Mammary epithelial cell (primary cell): ENCODE data around the gene PPFIA2.

Source experiments
- CTCF ChIP-seq, 2 donors: IDR thresholded peaks in 1 of 2; conservative IDR thresholded peaks in 1 of 2; 2 replicates each; pipeline ENCODE4 v1.5.1; 2011 to 2012; ENCODE audit warnings: inconsistent platforms in 2 of 2, low read length in 2 of 2, mild to moderate bottlenecking in 2 of 2, control low read depth in 1 of 2, low read depth in 1 of 2; ENCODE audit not compliant: insufficient read depth in 1 of 2; ENCODE audit errors: extremely low read depth in 1 of 2
- EZH2 ChIP-seq: IDR thresholded peaks from 2 replicates; pipeline ENCODE4 v1.6.1; 2012; ENCODE audit warnings: low read length, inconsistent platforms, borderline replicate concordance

GRCh38 chr12:81615026-81615588 lies 144.0 kb downstream of the PPFIA2 start:
- TF ChIP-seq CTCF (conservative IDR thresholded peaks at IDR 0.05 in 1 of 2, IDR thresholded peaks at IDR 0.05 in 1 of 2; ENCODE audit: extremely low read depth in 1 of 2, insufficient read depth in 1 of 2, low read depth in 1 of 2, low read length in 2 of 2): no peak
- TF ChIP-seq EZH2: no peak
